Adrenal gland (tissue), 12 donors: ENCODE results near the gene FAM167B. TPM values are rescaled to one million over a fixed set of nuclear protein-coding genes. Genes with fewer than 3 reads are reported as not detected.

Source experiments
- DNase-seq, 7 donors: peaks; one replicate each; pipeline ENCODE4 v3.0.0-alpha.2; 2019 to 2020
- H3K27ac ChIP-seq, 5 donors: fragments of 200-600 bp; sonication (generic) in 4 of 5; 1 replicate in 3 of 5; 2 replicates in 2 of 5; pipeline versions ENCODE4 v1.5.1 to v1.8.0; 2016 to 2020; ENCODE audit warnings: mild to moderate bottlenecking in 1 of 5
- H3K27me3 ChIP-seq: fragments of 200-600 bp; 2 replicates; pipeline ENCODE4 v1.8.0; 2021
- H3K36me3 ChIP-seq, 2 donors: fragments of 200-600 bp; replicated peaks in 1 of 2; 1 replicate in 1 of 2; 2 replicates in 1 of 2; pipeline versions ENCODE4 v1.5.1 to v1.8.0; 2018 to 2022
- H3K4me1 ChIP-seq, 2 donors: fragments of 200-600 bp; replicated peaks in 1 of 2; 1 replicate in 1 of 2; 2 replicates in 1 of 2; pipeline versions ENCODE4 v1.5.1 to v1.8.0; 2018 to 2021
- H3K4me3 ChIP-seq, 4 donors: fragments of 200-600 bp; sonication (generic) in 3 of 4; one replicate each; pipeline ENCODE4 v1.5.1; 2016 to 2018
- H3K9me3 ChIP-seq, 3 donors: fragments of 200-600 bp; sonication (generic) in 1 of 3; replicated peaks in 1 of 3; 1 replicate in 2 of 3; 2 replicates in 1 of 3; pipeline versions ENCODE4 v1.5.1 to v1.8.0; 2016 to 2021
- CTCF ChIP-seq, 6 experiments: fragments of 450-650 bp in 4 of 6; fragments of 200-600 bp in 2 of 6; sonication (generic) in 1 of 6; IDR thresholded peaks; 1 replicate in 5 of 6; 2 replicates in 1 of 6; pipeline versions ENCODE4 v1.5.1 to v1.8.0; 2016 to 2021; ENCODE audit warnings: antibody characterized with exemption in 6 of 6, mild to moderate bottlenecking in 2 of 6, moderate library complexity in 1 of 6
- POLR2A ChIP-seq, 2 donors: fragments of 450-650 bp; IDR thresholded peaks; one replicate each; pipeline ENCODE4 v1.6.1; 2017; ENCODE audit warnings: antibody characterized with exemption in 2 of 2, mild to moderate bottlenecking in 2 of 2, moderate library complexity in 1 of 2
- WGBS, 4 donors: extraction: QIAGEN DNeasy Blood & Tissue Kit in 2 of 4; methylation state at CpG; one replicate each; pipeline versions ENCODE4 v1.1.5 to v1.1.7; 2013 to 2017; 5-methylcytosine and 5-hydroxymethylcytosine counted together
- intact Hi-C, 2 donors: fragments of 100-400 bp; cut with DNase I; formaldehyde crosslinking; loops; one replicate each; pipeline versions ENCODE4 v1.14.1 to v1.15.0; 2022 to 2023
- polyA plus RNA-seq, 3 donors: library from polyadenylated mRNA; stranded (reverse); fragments of 200-250 nt in 2 of 3; fragments of 350-450 nt in 1 of 3; fragmentation: Illumina TruSeq in 1 of 3; extraction: RNeasy Lipid Tissue Mini Kit (QIAGEN cat#74804) in 1 of 3; gene quantifications; one replicate each; pipeline ENCODE4 v1.2.3, GENCODE V29; 2013 to 2014
- total RNA-seq, 9 donors: library from RNA; depleted of rRNA in 4 of 9; stranded (reverse); fragments of >200 nt in 4 of 9; fragments of 120-200 nt in 1 of 9; fragmentation: NEBNext Ultra II Directional in 1 of 9; extraction: Animal tissue kit (Norgen Biotek cat#: 25700) in 1 of 9; gene quantifications; one replicate each; pipeline versions ENCODE4 v1.1.0 to v1.2.4, GENCODE V29; 2013 to 2023
- donor health status: healthy with polysubstance abuse.
- donor health status: Bipolar disorder and iron deficiency.
- donor health status: DM: yes; HTN: yes; CAD: no.
- donor health status: DM: no; HTN: no; CAD: no.
- donor health status: DM: no; HTN: no; CAD: no.
- donor health status: DM: yes; HTN: yes; CAD: no.

Gene FAM167B
- total and polyA plus RNA-seq, 12 donors = 3.2 to 58.2 (median 26.3) TPM

- TF ChIP-seq CTCF (IDR thresholded peaks at IDR 0.05) (peak; percentile 73 to 92 (median 80)), POLR2A (IDR thresholded peaks at IDR 0.05) (no peak)
- H3K4me1 ChIP-seq = peaks cover 0 to 19% of the 10 kb centered on the region in 2 donors
- no peaks in the 10 kb centered on the region for H3K27me3 ChIP-seq
- H3K4me3 ChIP-seq = no peak overlapping the region
- peak overlapping the region in 4 of 5 donors; percentile 32 to 89 (median 60) for H3K27ac ChIP-seq
- 12 to 26% (median 16%) methylated on average over 9 to 31 of the region's 31 CpGs for WGBS, 4 donors
- intact Hi-C loops = loop anchor here in 1 of 2 donors (5.0 kb wide), 1 partner anchor 46 kb away; the partner anchor contains the start of gene CCDC28B
- DNase-seq = peak; percentile 80 to 95 (median 93)
- H3K36me3 ChIP-seq = no peaks in the 10 kb centered on the region
- H3K9me3 ChIP-seq = no peaks in the 10 kb centered on the region
Observed at GRCh38 chr1:32247983-32248889, 1.2 kb downstream of the FAM167B start.

- TF ChIP-seq POLR2A (IDR thresholded peaks at IDR 0.05) = peak in 1 of 2 donors; percentile 12
- no peak for TF ChIP-seq CTCF (IDR thresholded peaks at IDR 0.05)
- Histone ChIP-seq H3K4me3 (no peak overlapping the region), H3K36me3 (no peaks in the 10 kb centered on the region), H3K4me1 (peaks cover 0 to 19% of the 10 kb centered on the region in 2 donors), H3K27me3 (no peaks in the 10 kb centered on the region), H3K27ac (peak overlapping the region in 3 of 5 donors; percentile 45 to 72 (median 60)), H3K9me3 (no peaks in the 10 kb centered on the region)
- intact Hi-C loops = loop anchor here in 1 of 2 donors (5.0 kb wide), 1 partner anchor 48 kb away; the partner anchor contains the start of gene CCDC28B
- peak; percentile 53 to 86 (median 69) for DNase-seq
- 44 to 54% (median 49%) methylated on average over 5 to 9 of the region's 9 CpGs for WGBS, 4 donors
Observed at GRCh38 chr1:32249831-32250525, 3.0 kb downstream of the FAM167B start.

GRCh38 chr1:32250893-32251716 lies 4.1 kb downstream of the FAM167B start, which contains the start of gene LCK:
TSS of gene LCK (plus strand) at chr1:32251265. CDS start at chr1:32274330, 23,065 bp downstream.
- no peak within 1 kb of the TSS for H3K4me3 ChIP-seq
- H3K27ac ChIP-seq = peak within 1 kb of the TSS in 3 of 5 donors; percentile 45 to 72 (median 60)

More at GRCh38 chr1:32250893-32251716, 4.1 kb downstream of the FAM167B start, which contains the start of gene LCK:
- no peaks in the 10 kb centered on the region for H3K36me3 ChIP-seq
- no peaks in the 10 kb centered on the region for H3K9me3 ChIP-seq
- H3K4me1 ChIP-seq = peaks cover 0 to 17% of the 10 kb centered on the region in 2 donors
- DNase-seq = no peak
- TF ChIP-seq CTCF (IDR thresholded peaks at IDR 0.05) (no peak), POLR2A (IDR thresholded peaks at IDR 0.05) (no peak)
- H3K27me3 ChIP-seq = no peaks in the 10 kb centered on the region
- intact Hi-C loops = no loop called here
- 75 to 84% (median 81%) methylated on average over 17 to 25 of the region's 25 CpGs for WGBS, 4 donors
